ENCODE measurements around the gene PNMA8C.

Gene PNMA8C

DNA sequence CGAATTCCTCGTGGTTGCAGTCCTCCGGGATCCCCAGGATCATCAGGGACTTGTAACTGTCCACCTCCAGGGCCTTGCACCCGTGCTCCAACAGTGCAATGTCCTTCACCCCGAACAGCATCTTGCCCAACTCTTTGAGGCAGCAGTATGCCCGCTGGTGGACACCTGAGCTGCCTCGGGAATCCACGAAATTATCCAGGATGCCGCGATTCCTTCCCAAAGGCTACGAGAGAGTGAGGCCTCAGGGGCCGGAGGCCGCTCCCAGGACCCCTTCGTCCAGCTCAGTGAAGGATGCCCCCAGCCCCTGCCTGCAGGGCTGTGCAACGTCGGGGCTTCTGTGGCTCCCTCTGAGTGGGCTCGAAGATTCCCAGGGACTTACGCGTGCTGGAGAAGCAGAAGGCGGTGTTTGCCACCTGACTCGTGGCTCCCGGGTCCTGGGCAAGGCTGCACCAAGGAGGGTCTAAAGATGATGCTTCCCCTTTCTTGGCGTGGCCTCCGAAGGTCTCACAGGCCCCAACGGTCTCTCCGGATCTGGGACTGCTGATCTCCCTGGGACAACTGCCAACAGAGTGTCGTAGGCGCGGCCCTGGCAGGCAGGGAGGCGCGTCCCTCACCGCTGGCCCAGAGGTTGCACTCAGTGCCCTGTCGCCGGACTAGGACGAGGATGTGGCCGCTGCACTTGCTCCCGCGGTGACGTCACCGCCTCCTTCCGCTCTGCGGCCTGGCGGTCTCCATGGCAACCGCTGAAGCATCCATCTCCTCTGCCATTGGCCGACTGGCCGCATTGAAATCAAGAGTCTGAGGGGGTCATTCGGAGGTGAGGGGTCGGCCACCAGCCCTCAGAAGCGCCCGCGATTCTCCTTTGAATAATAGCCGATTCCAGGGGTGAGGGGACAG lies at the start of gene PNMA8C:
PNMA8C (minus strand) TSS at position 698 of the 897 bp plus-strand sequence; CDS start at position 121, 577 bp downstream.
- peak in 50 of 51 donors; percentile 24 to 93 (median 82) for DNase-seq

DNA sequence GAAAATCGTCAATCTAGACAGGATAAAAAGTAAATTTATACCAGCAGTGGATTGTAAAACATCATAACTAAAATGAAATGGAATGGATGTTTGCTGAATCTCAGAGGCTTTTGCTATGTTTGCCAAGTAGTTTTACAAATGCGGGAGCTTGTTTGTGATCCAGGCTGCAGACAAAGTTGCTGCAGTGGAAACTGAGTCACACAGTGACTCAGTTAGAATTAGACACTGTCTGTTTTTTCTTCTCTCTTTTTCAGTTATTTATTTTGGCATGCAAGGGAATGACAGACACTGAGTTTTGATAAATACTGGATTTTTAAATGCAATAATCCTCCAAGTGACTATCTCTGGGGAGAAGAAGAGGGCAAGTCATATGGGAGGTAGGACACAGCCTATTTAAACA lies 47.2 kb upstream of the PNMA8C start:
- DNase-seq: no peak

DNA sequence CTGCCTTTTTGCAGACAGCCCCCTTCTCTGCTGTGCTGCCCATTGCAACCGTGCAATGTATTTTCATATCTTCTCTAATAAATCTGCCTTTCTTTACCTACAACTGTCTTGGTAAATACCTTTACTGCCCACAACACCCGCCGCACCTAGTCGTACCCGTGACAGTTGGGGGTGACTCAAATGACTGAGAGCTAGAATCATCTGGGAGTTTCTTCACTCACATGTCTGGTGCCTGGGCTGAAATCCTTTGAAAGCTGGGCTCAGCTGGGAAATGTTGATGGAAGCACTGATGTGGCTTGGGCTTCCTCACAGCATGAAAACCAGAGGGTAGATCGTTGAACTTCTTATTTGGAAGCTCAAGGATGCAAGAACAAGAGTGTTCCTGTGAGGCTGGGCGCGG lies 45.5 kb upstream of the PNMA8C start:
- no peak for DNase-seq

DNA sequence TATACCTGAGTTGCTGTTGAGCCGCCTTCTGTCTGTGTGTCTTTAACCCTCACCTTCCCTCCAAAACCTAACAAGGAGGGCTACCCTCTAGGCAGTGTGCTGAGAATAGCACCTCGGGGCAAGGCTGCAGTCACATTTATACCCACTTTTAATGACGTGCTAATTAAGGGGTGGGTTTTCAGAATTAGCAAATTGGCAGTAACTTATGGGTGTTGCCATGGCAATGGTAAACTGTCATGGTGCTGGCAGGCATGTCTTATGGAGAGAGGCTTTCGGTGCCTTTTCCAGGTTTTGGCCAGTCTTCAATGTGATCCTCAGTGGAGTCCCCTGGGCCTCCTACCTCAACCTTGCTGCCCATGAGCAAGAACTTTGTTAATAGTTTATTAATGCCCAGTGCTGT lies 43.9 kb upstream of the PNMA8C start:
- DNase-seq: no peak

DNA sequence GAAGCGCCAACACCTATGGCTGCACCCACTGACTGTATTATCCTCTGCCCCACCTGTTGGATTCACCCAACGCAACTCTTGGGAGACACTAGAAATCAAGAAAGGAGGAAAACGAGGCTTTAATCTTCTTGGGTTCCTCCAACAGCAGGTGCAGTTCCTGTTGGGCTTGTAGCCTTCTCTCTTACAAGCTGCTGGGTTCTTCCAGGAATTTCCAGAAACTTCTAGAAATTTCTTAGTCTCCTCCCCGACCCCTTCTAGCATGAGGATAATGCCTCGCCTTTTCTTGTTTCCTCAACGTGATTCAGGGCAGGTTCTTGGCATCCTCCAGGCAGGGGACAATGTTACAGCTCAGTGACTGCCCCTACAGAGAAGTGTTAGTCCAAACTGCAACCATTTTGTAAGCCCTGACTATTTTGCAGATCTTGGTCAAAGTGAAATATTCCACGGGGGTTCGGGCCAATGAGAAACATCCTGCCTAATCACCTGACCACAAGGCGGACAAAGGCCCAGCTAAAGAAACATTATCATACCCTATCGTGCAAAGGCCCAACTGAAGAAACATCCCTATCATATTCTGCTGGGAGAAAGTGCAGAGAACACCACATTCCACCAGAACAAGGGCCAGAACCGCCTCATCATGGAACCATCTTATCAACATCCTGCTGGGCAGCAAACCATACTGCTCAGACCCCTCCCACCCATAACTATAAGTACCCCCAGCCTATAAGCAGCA lies 43.2 kb upstream of the PNMA8C start:
- DNase-seq: peak in 1 of 51 donors; percentile 63

DNA sequence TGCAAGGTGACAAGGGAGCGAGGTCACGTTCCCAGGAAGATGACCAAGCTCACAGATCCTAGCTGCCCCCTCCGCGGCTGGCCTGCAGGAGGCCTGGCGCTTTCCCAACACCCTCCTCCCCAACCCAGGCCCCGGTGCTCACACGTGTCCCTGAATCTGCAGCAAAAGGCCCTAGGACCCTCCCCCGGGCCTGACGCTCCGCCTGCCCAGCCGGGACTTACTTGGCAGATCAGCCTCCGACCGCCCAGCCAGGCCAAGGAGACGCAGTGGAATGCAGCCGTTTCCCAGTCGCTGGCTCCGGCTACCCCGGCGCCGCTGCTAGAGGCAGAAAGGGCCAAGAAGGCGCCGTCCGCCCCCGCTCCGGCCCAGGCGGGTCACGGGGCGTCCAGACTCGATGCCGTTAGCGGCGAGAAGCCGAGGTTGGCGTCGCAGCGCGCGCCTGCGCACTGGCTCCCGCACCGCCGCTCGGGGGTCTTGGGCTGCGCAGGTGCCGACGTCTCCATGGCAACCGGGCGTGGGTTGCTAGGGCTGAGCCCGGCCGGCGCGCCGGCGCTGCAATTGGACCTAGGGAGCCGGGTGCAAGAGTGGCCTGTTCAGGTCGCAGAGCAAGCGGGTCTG lies 42.5 kb upstream of the PNMA8C start, which contains the start of gene PNMA8A:
PNMA8A (minus strand) TSS at position 448 of the 618 bp plus-strand sequence. CDS start 528 bp downstream, outside the sequence.
- DNase-seq: peak in 48 of 51 donors; percentile 30 to 91 (median 74)

DNA sequence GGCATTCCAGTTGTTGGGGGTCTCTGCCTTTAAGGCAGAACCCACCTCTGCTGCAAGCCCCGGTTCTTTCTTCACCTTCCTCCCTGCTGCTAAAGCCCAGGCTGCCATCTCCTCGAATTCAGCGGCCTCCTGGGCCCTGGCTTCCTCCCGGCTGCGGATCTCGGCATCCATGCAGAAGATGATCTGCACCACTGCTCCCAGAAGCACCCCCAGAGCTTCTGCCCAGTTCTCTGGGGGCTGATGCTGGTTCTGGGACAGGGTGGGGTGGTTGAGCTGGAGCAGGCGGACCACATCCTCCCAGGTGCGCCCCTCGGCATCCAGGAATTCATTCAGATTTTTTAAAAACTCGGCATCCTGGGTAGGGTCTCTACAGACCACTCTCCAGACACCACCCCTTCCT lies 41.6 kb upstream of the PNMA8C start:
- no peak for DNase-seq

DNA sequence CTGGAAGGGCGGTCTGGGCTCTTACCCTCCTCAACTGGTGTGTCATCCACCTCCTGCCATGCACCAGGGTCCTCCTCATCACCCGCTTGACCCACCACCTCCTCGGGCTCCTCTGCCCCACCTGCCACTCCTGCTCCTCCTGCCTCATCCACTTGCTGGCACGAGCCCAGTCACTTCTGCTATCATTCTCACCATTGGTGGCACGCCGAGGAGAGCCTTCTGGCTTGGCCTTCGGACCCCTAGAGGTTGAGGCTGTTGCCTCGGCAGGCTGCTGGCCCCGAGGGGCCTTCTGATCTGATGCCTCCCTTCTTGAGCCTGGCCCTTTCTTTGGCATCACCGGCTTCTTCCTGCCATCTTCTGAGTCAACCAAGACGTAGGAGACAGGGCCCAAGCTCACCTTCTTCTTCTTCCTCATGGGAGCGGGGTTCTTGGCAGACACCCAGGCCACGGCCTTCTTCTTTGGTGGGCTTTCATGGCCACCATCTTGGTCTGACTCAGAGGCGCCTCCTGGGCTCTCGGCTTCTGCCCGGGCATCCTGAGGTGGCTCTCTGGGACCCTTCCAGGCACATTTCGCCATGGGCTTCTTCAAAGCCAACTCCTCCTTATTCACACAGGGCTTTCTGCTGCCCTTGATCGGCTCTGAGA lies 40.9 kb upstream of the PNMA8C start:
- no peak for DNase-seq

DNA sequence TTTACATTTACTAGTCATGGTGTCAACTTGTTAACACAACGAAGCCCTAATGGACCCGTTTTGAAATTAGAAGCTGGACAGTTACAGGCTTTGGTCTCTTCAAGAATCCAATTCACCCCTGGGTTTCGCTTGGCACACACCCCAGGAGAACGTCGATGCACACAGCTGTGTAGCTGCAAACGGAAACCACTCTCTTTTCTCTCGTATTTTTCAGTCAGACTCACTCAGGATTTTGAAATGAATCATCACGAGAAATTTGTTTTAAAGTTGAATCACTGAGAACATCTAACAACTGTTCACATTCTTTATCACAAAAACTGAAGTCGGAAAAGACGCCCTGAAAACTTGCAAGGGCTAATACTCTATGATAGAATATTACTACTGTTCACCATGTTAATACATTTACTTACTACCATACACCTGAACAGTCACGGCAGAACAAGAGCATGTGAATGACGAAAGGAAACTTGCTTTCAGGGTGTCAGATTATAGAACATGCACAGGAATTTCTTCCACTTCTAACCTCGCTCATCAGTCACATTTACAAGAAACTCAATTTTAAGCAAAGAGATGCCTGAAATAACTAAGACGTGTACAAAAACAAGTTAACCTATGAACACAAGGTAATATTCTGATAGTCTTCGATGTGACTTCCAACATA lies 37.9 kb upstream of the PNMA8C start:
- DNase-seq: no peak

DNA sequence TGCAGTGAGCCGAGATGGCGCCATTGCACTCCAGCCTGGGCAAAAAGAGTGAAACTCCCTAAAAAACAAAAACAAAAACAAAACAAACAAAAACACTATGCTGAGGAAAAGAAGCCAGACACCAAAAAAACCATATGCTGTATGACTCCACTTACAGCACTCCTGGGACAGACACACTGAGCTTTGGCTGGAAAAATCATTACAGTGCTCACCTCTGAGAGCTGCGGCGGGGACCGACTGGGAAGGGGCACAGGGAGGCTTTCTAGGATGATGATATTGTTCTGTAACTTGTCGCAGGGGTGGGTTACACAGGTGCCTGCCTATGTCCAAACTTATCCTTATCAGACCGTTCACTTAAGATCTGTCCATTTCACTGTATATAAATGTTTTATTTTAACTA lies 34.8 kb upstream of the PNMA8C start:
- DNase-seq: no peak

DNA sequence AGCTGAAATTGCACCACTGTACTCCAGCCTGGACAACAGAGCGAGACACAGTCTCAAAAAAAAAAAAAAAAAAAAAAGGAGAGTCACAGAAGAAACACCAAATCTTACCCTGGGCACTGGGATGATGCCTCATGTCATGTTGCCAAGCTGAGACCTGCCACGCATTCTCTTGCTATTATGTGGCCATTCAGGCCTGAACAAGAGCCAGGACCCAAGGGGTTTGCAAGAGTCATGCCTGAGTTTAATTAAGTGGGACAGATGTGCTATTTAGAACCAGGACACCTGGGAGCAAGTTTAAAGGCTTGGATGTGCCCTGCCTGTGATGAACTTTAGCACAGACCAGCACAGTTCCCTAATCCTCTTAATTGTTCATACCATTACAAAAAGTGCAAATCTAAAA lies 32.8 kb upstream of the PNMA8C start:
- DNase-seq: no peak

DNA sequence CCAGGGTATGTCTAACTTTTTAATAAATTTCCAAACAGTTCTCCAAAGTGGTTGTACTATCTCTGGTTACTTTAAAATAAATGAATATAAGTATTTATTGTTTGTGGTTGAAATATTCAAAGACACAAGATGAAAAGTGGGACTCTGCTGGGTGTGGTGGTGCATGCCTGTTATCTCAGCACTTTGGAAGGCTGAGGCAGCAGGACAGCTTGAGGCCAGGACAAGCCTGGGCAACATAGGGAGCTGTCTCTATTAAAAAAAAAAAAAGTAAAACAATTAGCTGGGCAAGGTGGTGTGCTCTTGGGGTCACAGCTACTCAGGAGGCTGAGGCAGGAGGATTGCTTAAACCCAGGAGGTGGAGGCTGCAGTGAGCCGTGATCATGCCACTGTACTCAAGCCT lies 32.2 kb upstream of the PNMA8C start:
- no peak for DNase-seq

DNA sequence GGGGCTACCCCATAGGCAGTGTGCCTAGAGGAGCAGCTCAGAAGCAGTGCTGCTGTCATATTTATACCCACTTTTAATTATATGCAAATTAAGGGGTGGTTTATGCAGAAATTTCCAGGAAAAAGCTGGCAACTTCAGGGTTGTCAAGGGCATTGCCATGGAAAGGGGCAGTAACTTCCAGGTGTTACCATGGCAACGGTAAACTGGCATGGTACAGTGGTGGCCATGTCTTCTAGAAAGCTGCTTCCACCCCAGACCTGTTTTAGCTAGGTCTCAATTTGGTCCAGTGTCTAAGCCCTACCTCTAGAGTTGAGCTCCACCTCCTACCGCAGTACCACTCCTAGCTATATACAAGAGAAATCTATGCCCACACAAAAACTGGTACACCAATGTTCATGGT lies 31.3 kb upstream of the PNMA8C start:
- no peak for DNase-seq

DNA sequence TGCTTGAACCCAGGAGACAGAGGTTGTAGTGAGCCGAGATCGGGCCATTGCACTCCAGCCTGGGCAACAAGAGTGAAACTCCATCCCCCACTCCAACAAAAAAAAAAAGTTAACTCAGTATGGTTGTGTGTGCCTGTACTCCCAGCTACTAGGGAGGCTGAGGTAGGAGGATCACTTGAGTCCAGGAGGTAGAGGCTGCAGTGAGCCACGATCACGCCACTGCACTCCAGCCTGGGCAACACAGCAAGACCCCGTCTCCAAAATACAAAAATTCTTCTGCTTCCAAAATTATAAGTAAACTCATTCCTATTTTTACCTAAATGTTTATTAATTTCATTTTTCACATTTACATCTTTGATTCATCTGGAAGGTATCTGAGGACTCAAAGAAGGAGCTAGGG lies 28.2 kb upstream of the PNMA8C start:
- no peak for DNase-seq

DNA sequence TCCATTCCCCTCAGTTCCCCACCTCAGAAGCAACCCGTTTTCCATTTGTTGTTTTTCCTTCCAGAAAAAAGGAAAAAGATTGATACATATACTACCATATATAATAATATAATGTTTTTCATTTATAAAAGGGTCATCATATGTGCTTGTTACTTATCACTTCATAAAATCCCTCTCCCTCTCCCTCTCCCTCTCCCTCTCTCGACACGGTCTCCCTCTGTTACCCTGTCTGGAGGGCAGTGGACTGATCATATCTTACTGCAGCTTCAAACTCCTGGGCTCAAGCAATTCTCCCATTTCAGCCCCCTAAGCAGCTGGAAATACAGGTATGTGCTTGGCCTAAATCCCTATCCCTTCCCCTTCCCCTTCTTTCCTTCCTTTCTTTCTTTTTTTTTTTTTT lies 25.5 kb upstream of the PNMA8C start:
- DNase-seq: no peak

DNA sequence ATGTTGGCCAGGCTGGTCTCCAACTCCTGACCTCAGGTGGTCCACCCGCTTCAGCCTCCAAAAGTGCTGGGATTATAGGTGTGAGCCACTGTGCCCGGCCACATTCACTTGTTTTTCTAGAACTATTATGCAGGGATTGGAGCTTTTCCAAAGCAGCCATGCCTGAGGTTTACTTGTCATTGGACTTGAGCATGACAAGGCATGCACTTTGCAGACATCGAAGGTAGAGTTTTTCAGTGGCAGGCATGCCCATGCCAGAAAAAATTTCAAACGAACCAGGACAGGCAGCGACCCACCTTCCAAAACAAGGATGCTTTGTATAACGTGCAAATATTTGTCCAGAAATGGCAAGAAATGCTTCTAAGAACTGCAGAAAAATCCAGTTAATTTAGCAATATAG lies 24.9 kb upstream of the PNMA8C start:
- DNase-seq: no peak

DNA sequence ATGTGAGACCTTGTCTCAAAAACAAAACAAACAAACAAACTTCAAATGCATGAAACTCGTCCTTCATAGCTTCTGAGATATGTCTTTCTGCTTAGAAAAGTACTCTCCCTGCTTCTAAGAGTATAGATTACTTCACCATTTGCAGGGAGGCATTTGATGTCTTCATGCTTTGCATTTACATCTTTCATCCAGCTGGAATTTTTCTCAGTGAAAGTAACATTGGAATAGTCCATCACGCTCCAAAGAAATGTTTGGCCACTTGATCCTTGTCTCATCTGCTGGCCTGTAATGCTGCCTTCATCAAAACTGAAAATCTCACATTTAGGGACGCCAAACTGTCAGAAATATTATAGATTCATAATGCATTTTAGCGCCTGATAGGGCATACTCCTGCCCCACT lies 23.4 kb upstream of the PNMA8C start:
- DNase-seq: no peak

DNA sequence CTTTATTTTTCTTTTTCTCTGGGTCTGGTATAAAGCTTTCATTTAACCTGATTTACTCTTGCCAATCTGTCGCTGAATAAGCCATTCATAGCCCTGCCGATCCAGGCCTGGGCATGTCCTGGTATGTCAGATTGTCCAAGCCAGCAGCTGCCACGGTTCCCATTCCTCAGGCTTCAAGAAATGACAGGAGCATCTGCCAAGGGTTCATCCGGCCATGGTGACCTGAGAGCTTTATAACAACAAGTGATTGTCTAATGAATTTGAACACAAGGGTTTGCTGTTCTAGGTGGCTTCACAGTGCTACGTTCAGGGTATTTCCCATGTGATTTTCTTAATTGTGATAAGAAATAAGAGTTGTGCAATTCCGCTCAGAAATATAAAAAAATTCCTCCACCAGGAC lies 22.6 kb upstream of the PNMA8C start:
- DNase-seq: peak in 3 of 51 donors; percentile 8 to 27 (median 14)

DNA sequence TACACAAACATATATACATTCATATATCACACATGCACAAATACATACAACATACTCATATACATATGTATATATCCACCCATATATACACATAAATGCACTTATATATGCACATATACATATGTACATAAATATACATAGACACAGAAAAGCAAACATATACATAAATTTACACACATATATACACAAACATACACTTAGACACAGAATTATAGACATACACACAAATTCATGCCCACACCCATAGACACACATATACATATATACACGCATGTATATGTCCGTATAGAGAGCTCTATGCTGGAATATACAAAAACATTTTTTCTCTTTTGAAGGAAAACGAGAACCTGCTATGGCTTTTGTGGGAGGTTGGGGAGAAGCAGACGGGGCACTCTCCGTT lies 22.0 kb upstream of the PNMA8C start:
- no peak for DNase-seq

DNA sequence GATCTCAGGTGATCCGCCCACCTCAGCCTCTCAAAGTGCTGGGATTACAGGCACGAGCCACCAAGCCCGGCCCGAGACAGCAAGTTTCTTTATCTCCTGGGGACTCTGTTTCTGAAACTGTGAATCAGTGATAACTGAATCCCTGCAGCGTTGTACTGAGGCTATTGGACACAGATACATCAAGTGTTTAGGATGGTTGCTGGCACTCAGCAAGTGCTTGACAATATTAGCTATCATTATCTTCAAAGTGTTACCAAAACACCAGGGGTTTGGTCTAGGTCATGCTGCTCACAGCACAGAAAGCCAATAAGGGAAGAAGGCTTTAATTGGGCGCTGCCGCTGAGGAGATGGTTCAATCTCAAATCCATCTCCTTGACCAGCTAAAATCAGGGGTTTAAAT lies 20.5 kb upstream of the PNMA8C start:
- DNase-seq: no peak

DNA sequence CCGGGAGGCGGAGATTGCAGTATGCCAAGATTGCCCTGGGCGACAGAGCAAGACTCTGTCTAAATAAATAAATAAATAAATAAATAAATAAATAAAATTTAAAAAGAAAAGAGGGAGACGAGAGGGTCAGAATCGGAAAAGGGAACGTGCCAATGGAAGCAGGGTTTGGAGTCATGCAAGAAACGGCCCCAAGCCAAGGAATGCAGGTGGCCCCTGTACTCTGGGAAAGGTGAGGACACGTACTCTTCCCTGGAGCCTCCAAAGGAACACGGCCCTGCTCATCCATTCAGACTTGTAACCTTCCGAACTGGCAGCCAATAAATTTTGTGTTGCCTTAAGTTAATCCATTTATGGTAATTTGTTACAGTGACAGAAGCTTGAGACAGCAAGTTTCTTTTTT lies 19.9 kb upstream of the PNMA8C start:
- no peak for DNase-seq

Measured in hypothalamus (tissue), 51 donors.